Heart left ventricle (tissue), 13 donors: ENCODE data around the gene NMRK1.

ENCODE experiments used
- POLR2A ChIP-seq, 2 donors: fragments of 450-650 bp; IDR thresholded peaks; one replicate each; pipeline ENCODE4 v1.6.1; 2017; ENCODE audit warnings: antibody characterized with exemption in 2 of 2, mild to moderate bottlenecking in 2 of 2, moderate library complexity in 2 of 2
- TF ChIP-seq, protein P1 (sequence below), 12 donors: fragments of 200-600 bp; sonication (generic) in 4 of 12; IDR thresholded peaks; one replicate each; pipeline versions ENCODE4 v1.5.0 to v1.8.0; 2018 to 2022; ENCODE audit warnings: antibody characterized with exemption in 12 of 12, mild to moderate bottlenecking in 5 of 12
- donor health status: ischemic (EF 13 %, LVEDD 7.1; RV severe dilation, severe dysfunction).
- donor health status: DM: no; HTN: yes; CAD: no.
- donor health status: DM: no; HTN: no; CAD: no.
- donor health status: ischemic (EF 25% LVEDD 6.9; RV normal size, moderate dysfunction).
- donor health status: ischemic (EF 25% LVEDD 5.7; RV mildly dilated, moderate dysfunction).
- donor health status: ischemic (EF 35%, LVEDD 5.7; RV mildly dilated, moderate dysfunction).
- donor health status: nonischemic (EF 11% LVEDD 7.7; RV severe dilation, severe dysfunction).
- donor health status: DM: yes; HTN: yes; CAD: no.
- donor health status: PGD.
- donor health status: ischemic (EF 29% LVEDD 5.4; RV normal size, mild dysfunction).
- donor health status: nonischemic (EF 23%, LVEDD 6.1; RV moderate dilation, normal function).

DNA sequence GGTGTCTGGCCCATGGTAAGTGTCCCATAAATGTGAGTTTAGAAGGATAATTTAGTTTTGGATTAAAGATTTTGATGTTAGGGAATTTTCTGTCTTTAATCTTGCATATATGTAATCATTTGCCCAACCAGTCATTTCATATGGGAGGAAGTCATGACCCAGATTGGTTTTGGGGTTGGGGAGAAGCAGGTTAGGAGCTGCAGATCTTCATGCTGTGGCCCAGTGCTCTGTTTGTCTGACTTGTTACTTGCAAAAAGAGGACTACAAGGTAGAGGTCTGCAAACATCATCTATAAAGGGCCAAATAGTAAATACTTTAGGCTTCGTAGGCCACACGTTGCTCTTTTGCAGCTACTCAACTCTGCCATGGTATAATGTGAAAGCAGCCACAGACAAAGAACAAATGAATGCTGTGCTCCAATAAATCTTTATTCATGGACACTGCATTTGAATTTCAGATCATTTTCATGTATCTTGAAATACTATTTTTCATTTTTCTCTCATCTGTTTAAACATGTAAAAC is 17.1 kb upstream of the NMRK1 start:
- TF ChIP-seq POLR2A (IDR thresholded peaks at IDR 0.05), result no peak
- TF ChIP-seq, protein P1, sequence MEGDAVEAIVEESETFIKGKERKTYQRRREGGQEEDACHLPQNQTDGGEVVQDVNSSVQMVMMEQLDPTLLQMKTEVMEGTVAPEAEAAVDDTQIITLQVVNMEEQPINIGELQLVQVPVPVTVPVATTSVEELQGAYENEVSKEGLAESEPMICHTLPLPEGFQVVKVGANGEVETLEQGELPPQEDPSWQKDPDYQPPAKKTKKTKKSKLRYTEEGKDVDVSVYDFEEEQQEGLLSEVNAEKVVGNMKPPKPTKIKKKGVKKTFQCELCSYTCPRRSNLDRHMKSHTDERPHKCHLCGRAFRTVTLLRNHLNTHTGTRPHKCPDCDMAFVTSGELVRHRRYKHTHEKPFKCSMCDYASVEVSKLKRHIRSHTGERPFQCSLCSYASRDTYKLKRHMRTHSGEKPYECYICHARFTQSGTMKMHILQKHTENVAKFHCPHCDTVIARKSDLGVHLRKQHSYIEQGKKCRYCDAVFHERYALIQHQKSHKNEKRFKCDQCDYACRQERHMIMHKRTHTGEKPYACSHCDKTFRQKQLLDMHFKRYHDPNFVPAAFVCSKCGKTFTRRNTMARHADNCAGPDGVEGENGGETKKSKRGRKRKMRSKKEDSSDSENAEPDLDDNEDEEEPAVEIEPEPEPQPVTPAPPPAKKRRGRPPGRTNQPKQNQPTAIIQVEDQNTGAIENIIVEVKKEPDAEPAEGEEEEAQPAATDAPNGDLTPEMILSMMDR (IDR thresholded peaks at IDR 0.05), result no peak
